Suppressor macrophage treated with lipopolysaccharide for 1 hour (primary cell): Measurements from ENCODE around the gene TPCN2.

Experiments used
- DNase-seq, 3 donors: peaks; one replicate each; pipeline ENCODE4 v3.0.0-alpha.2; 2020 to 2022

Gene TPCN2

DNA sequence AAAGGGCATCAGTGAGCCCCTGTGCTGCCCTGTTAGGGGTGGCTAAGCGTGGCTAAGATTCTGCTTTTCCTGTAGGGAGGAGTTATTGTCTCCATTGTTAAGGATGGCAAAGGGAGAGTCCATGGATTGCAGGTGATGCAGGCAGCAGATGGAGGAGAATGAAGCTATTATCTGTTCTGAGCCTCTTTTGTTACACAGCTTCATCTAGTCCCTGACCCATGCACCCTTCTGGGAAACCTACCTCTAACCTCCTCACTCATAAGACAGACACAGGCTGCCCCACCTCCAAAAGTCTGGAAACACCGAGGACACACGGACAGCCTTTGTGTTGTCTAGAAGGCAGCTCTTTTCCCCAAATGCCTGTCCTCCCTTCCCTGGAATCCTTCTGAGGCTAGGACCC, 120.7 kb downstream of the TPCN2 start:
- no peak for DNase-seq

- DNase-seq, result no peak
Observed at GRCh38 chr11:69170704-69171103, 122.0 kb downstream of the TPCN2 start.

GRCh38 chr11:69171476-69172240, 122.9 kb downstream of the TPCN2 start:
- peak; percentile 48 to 54 (median 50) for DNase-seq

DNA sequence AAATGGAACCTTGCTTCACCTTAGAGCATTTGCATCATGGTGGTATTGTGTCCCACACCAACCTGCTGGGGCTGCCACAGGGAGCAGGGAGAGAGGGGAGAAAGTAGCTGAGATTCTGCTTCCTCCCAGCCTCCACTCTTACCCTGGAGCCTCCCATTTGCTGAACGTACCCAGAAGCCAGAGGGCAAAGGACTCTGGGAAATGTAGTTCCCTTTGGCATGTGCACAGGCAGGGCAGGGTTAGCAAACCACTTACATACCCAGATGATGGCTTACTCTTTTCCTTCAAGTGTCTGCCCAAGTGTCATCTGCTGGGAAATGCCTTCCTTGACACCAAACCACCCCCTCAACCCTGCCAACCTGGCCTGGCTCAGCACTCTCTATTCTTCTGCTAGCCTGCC, 123.9 kb downstream of the TPCN2 start:
- peak; percentile 46 to 59 (median 57) for DNase-seq

- DNase-seq, result no peak
Observed at GRCh38 chr11:69173331-69173730, 124.6 kb downstream of the TPCN2 start.

DNA sequence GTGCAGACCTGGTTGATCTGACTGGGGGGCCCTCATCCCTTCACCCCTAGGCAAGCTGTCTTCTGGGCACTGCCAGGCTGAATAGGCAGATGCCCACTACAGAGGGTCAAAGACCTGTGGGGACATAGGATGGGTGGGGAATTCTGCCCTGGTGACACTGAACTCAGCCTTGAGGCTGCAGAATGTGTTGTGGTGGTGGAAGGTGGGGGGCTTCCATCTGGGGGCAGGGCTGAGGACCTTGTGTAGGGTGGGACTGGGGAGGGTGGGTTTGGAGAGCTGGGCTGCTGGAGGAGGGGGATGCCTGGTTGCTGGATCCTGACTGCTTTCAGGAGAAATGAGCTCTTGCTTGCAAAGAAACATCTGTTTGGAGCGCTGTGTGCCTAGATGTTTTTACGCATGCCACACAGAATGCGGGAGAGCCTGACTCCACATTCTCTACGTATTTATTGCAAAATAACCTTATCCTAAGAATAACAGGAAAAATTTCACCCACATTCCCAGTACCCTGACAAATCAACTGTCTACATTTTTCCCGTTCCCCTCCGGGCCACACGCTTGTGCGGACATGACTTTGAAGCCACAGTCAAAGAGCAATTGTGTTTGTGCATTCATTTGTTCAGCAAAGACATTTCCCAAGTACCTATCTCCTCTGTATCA, 125.3 kb downstream of the TPCN2 start:
- DNase-seq, result no peak

GRCh38 chr11:69174841-69175240, 126.1 kb downstream of the TPCN2 start:
- no peak for DNase-seq

GRCh38 chr11:69178819-69179482, 130.2 kb downstream of the TPCN2 start:
- no peak for DNase-seq

DNA sequence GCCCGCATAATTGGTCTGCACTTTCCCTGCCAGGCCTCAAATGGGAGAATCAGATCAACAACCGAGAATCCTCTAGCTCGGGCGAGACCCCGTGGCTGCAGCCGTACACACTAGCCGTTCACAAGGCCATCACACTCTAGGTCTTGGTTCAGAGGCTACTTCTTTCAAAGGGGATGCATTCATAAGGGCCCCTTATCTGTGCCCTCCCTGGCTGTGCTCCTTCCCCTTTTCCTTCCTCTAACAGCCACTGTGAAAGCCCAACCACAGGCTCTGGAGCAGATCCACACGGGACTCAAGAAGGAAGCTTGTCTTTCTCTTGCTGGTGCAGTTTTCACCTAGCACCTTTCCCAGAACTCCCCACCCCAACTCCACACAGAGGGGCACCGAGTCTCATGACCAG, 131.5 kb downstream of the TPCN2 start:
- peak in 2 of 3 donors; percentile 14 to 28 for DNase-seq

DNA sequence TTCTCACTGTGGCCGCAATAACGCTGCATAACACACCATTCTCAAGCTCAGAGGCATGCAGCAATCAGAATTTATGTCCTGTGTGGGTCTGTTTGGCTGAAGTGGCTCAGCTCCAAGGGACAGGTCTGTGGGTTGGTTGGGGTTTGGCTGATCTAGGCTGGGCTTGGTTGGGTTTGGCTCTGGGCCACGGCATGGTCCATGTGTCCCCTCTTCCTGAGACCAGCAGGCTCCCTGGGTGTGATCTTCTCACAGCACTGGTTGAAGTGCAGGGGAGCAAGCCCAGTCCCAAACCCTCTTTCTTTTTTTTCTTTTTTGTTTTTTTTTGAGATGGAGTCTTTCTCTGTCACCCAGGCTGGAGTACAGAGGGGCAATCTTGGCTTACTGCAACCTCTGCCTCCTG, 132.0 kb downstream of the TPCN2 start:
- DNase-seq, result no peak

DNA sequence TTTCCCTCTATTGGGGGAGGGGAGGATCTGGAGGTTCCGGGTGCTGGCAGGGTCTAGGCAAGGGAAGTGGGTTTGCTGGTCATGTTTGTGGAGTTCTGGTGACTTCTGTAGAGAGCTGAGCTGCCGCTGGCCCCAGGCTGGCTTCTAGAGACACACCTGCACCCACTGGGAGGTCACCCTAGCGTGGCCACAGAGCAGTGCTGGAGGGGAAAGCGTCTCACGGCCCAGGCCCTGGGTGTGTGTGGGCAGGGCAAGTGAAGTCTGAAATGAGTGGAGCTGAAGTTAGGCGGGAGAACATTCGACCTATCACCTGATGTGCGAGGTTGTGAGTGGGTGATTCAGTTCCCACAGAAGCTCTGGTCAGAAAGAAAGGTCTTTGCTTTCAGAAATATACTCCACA, 134.9 kb downstream of the TPCN2 start:
- DNase-seq, result no peak
